Ovary (tissue), 9 donors: ENCODE measurements around the gene KIF11. TPM values are rescaled to one million over a fixed set of nuclear protein-coding genes. Genes with fewer than 3 reads are reported as not detected.

Experiments
- DNase-seq, 5 donors: peaks; one replicate each; pipeline ENCODE4 v3.0.0-alpha.2; 2019 to 2020
- H3K27ac ChIP-seq, 2 donors: fragments of 200-600 bp; one replicate each; pipeline versions ENCODE4 v1.5.1 to v1.8.0; 2019 to 2022
- H3K27me3 ChIP-seq: fragments of 200-600 bp; one replicate; pipeline ENCODE4 v1.8.0; 2022
- H3K36me3 ChIP-seq: fragments of 200-600 bp; sonication (generic); one replicate; pipeline ENCODE4 v1.5.1; 2019
- H3K4me1 ChIP-seq: one replicate; pipeline ENCODE4 v1.8.1; 2013; ENCODE audit warnings: mild to moderate bottlenecking, moderate library complexity; ENCODE audit not compliant: insufficient read depth
- H3K4me3 ChIP-seq: fragments of 200-600 bp; sonication (generic); one replicate; pipeline ENCODE4 v1.5.1; 2017
- H3K9me3 ChIP-seq, 2 donors: fragments of 200-600 bp in 1 of 2; sonication (generic) in 1 of 2; one replicate each; pipeline versions ENCODE4 v1.5.1 to v1.8.1; 2013 to 2019; ENCODE audit warnings: mild to moderate bottlenecking in 1 of 2, moderate library complexity in 1 of 2
- EP300 ChIP-seq: sonication (generic); formaldehyde crosslinking; IDR thresholded peaks from one replicate; pipeline ENCODE4 v1.6.1; 2017; ENCODE audit warnings: antibody characterized with exemption
- POLR2A ChIP-seq: fragments of 450-650 bp; IDR thresholded peaks from one replicate; pipeline ENCODE4 v1.6.1; 2017; ENCODE audit warnings: antibody characterized with exemption, mild to moderate bottlenecking, moderate library complexity
- WGBS, 3 donors: extraction: QIAGEN DNeasy Blood & Tissue Kit in 1 of 3; methylation state at CpG; one replicate each; pipeline versions ENCODE4 v1.1.5 to v1.1.7; 2013 to 2017; 5-methylcytosine and 5-hydroxymethylcytosine counted together
- intact Hi-C, 4 donors: fragments of 100-400 bp; cut with DNase I; formaldehyde crosslinking; loops; one replicate each; pipeline versions ENCODE4 v1.11.0 to v1.15.1; 2022 to 2023
- polyA plus RNA-seq, 2 donors: library from polyadenylated mRNA; stranded (reverse); fragments of 200-250 nt in 1 of 2; fragments of 350-450 nt in 1 of 2; fragmentation: Illumina TruSeq in 1 of 2; extraction: RNeasy Lipid Tissue Mini Kit (QIAGEN cat#74804) in 1 of 2; gene quantifications; one replicate each; pipeline ENCODE4 v1.2.3, GENCODE V29; 2013 to 2014
- total RNA-seq, 7 donors: library from RNA; depleted of rRNA in 2 of 7; stranded (reverse); fragments of >200 nt in 2 of 7; fragmentation: NEBNext Ultra II Directional in 3 of 7; extraction: Animal tissue kit (Norgen Biotek cat#: 25700) in 3 of 7; gene quantifications; one replicate each; pipeline versions ENCODE4 v1.1.0 to v1.2.4, GENCODE V29; 2016 to 2023
- TF ChIP-seq, protein P1 (sequence below), 3 donors: fragments of 450-650 bp in 2 of 3; fragments of 200-600 bp in 1 of 3; IDR thresholded peaks; one replicate each; pipeline versions ENCODE4 v1.5.1 to v1.8.0; 2016 to 2022; ENCODE audit warnings: antibody characterized with exemption in 3 of 3, mild to moderate bottlenecking in 1 of 3
- donor health status: DM: no; HTN: no; CAD: no; lungs with moderate emphysema.
- donor health status: DM: no; HTN: no; CAD: no.
- donor health status: Bipolar disorder and iron deficiency.
- donor health status: DM: yes; HTN: yes; CAD: no.
- donor health status: DM: no; HTN: no; CAD: no.
- donor health status: DM: yes; HTN: yes; CAD: no.

The KIF11 gene
- total and polyA plus RNA-seq, 9 donors = 0.23 to 2.3 (median 0.77) TPM

DNA sequence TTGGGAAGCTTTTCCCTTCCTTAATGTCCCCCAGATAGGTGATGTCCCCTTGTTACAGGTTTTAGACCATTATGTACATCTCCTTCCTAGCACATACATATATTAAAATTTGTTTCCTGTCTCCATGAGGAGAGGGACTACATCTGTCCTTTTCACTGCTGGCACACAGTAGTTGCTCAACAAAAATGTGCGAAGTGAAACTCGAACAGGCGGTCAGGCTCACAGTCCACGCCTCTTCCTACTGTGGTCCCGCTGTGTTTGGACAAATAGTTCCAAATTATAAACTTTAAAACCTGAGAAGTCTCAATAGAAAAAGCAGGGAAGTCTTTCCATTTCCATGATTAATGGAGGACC, 95.6 kb downstream of the KIF11 start:
- Histone ChIP-seq H3K27ac (no peak overlapping the region), H3K27me3 (no peaks in the 10 kb centered on the region), H3K9me3 (no peaks in the 10 kb centered on the region), H3K36me3 (no peaks in the 10 kb centered on the region), H3K4me3 (peak overlapping the region; percentile 50), H3K4me1 (peaks cover 10% of the 10 kb centered on the region)
- WGBS, 3 donors = 42 to 58% (median 54%) methylated on average over 5 of the region's 5 CpGs
- DNase-seq = no peak
- TF ChIP-seq POLR2A = no peak
- no peak for TF ChIP-seq EP300
- TF ChIP-seq, protein P1, sequence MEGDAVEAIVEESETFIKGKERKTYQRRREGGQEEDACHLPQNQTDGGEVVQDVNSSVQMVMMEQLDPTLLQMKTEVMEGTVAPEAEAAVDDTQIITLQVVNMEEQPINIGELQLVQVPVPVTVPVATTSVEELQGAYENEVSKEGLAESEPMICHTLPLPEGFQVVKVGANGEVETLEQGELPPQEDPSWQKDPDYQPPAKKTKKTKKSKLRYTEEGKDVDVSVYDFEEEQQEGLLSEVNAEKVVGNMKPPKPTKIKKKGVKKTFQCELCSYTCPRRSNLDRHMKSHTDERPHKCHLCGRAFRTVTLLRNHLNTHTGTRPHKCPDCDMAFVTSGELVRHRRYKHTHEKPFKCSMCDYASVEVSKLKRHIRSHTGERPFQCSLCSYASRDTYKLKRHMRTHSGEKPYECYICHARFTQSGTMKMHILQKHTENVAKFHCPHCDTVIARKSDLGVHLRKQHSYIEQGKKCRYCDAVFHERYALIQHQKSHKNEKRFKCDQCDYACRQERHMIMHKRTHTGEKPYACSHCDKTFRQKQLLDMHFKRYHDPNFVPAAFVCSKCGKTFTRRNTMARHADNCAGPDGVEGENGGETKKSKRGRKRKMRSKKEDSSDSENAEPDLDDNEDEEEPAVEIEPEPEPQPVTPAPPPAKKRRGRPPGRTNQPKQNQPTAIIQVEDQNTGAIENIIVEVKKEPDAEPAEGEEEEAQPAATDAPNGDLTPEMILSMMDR (IDR thresholded peaks at IDR 0.05) = no peak
- intact Hi-C loops = no loop called here

DNA sequence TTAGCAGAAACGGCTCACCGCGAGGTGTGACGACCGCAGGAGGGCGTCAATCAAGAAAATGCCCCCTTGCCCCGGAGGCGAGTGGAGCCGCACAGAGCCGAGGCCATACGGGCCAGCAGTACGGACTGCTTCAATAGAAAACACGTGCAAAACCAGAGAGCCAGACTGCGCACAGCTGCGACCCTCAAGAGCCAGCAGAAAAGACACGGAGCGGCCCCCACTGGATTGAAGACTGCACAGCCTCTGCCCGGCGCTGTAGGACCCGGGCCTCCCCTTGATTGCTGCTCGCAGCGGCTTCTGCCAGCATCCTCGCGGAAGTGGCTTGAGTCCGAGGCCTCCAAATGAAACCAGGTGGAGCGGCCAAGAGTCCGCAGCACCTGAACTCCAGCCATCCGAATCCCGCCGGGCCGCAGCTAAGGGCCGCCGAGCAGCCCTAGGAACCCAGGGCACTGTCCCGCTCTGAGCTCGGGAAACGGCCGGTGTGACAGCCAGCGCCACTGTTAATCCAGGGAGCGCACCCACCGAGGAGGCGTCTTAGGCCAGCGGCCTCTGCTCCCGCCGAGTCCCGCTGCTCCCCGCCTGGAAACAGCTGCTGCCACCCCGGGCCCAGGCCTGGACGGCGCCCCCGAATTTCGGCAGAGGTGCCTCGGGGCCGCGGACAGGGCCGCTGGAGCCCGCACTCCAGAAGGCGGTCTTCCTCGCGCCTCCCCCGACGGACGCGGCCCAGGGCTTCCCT, 96.2 kb downstream of the KIF11 start:
- no peaks in the 10 kb centered on the region for H3K9me3 ChIP-seq
- intact Hi-C loops = no loop called here
- H3K4me1 ChIP-seq = peaks cover 10% of the 10 kb centered on the region
- no peak overlapping the region for H3K27ac ChIP-seq
- H3K27me3 ChIP-seq = no peaks in the 10 kb centered on the region
- no peaks in the 10 kb centered on the region for H3K36me3 ChIP-seq
- peak in 2 of 5 donors; percentile 15 to 17 for DNase-seq
- peak overlapping the region; percentile 50 for H3K4me3 ChIP-seq
- TF ChIP-seq EP300 = no peak
- no peak for TF ChIP-seq POLR2A
- TF ChIP-seq, protein P1 (IDR thresholded peaks at IDR 0.05) = no peak
- 2 to 5% (median 2%) methylated on average over 44 to 63 of the region's 63 CpGs for WGBS, 3 donors

DNA sequence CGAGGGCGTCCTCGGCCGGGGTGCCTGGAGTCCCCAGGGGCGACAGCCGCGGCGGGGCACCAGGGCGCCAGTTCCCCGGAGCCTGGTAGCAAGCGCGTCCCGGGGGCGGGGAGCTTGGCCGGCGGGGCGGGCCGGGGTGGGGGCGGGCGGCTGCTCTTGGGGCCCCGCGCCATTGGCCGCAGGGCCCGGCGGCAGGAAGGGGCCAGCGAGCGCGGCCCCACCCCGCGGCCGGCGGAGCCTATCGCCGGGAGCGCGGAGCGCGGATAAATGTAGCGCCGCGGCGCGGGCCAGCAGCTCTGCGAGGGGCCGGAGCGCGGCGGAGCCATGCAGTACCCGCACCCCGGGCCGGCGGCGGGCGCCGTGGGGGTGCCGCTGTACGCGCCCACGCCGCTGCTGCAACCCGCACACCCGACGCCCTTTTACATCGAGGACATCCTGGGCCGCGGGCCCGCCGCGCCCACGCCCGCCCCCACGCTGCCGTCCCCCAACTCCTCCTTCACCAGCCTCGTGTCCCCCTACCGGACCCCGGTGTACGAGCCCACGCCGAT, 96.8 kb downstream of the KIF11 start, which contains the start of gene HHEX:
Gene HHEX (plus strand): TSS at position 293 of the 548 bp plus-strand sequence. CDS start 32 bp downstream, at position 325.
- Histone ChIP-seq H3K4me1 (peaks cover 10% of the 10 kb centered on the region), H3K36me3 (no peaks in the 10 kb centered on the region), H3K27me3 (no peaks in the 10 kb centered on the region), H3K27ac (no peak within 1 kb of the TSS), H3K4me3 (peak within 1 kb of the TSS; percentile 50), H3K9me3 (no peaks in the 10 kb centered on the region)
- TF ChIP-seq EP300 (no peak), POLR2A (no peak)
- TF ChIP-seq, protein P1 (IDR thresholded peaks at IDR 0.05) = no peak
- 0 to 1% (median 0%) methylated on average over 2 to 79 of the region's 79 CpGs for WGBS, 3 donors
- DNase-seq = peak in 2 of 5 donors; percentile 20 to 42
- intact Hi-C loops = no loop called here

DNA sequence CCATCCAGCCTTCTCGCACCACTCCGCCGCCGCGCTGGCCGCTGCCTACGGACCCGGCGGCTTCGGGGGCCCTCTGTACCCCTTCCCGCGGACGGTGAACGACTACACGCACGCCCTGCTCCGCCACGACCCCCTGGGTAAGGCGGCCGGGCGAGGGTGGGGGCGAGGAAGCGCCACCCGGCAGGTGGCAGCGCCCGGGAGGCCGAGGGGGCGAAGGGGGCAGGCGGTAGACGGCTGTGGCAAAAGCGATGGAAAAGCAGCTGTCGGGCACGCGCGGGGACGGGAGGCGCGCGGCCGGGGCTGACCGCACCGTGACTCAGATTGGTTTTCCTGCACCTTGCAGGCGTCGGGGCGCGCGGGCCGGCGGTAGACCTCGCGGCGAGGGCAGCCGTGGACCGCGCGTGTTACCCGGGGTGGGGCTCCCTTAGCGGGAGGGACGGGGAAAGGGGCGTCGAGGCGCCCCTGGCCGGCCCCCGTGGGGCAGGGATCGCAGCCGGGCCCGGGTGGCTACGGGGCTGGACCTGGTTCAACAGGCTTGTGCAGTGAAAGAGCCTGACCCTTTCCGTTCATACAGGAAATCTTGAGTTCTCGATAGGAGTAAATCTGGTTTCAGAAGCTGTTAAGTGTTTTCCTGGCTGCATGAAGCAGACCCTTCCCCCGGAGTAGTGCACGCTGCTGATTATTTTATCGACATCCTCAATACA, 97.4 kb downstream of the KIF11 start:
- TF ChIP-seq, protein P1 (IDR thresholded peaks at IDR 0.05) = no peak
- TF ChIP-seq EP300 = no peak
- TF ChIP-seq POLR2A = no peak
- Histone ChIP-seq H3K27me3 (no peaks in the 10 kb centered on the region), H3K9me3 (no peaks in the 10 kb centered on the region), H3K4me3 (peak overlapping the region; percentile 50), H3K27ac (no peak overlapping the region), H3K4me1 (peaks cover 10% of the 10 kb centered on the region), H3K36me3 (no peaks in the 10 kb centered on the region)
- intact Hi-C loops = no loop called here
- DNase-seq = peak in 2 of 5 donors; percentile 31 to 47
- WGBS, 3 donors = 2 to 5% (median 4%) methylated on average over 48 to 73 of the region's 73 CpGs
